IMR-90 (cell line): ENCODE measurements around the gene MORC2. TPM values are rescaled to one million over a fixed set of nuclear protein-coding genes. Genes with fewer than 3 reads are reported as not detected.

Source experiments
- ATAC-seq: fragments of 200-7000 bp; cut with Tn5 transposase; 2 replicates; pipeline ENCODE4 v1.9.1; 2020; ENCODE audit warnings: low read depth, mild to moderate bottlenecking, moderate library complexity
- BruUV-seq: library from RNA; stranded (reverse); fragments of 400-500 nt; replicated peaks from 2 replicates; lab custom pipeline; 2021; lab: Mats Ljungman, UMichigan
- CTCF ChIA-PET: fragments of 300-600 bp; formaldehyde crosslinking; extraction: SDS; loops from one replicate; lab custom pipeline; 2021; ENCODE audit warnings: antibody characterized with exemption; lab: Yijun Ruan, JAX
- POLR2A ChIA-PET: fragments of 300-600 bp; sonication (Branson Sonifier 250); formaldehyde crosslinking; loops from one replicate; lab custom pipeline; 2022; ENCODE audit warnings: antibody characterized with exemption; ENCODE audit not compliant: unreplicated experiment; lab: Charles Lee
- DNase-seq: peaks from one replicate; pipeline ENCODE4 v3.0.0; 2013
- H2AFZ ChIP-seq: replicated peaks from 2 replicates; pipeline ENCODE3; 2013; ENCODE audit warnings: low read length, mild to moderate bottlenecking; ENCODE audit not compliant: poor library complexity
- H2AK5ac ChIP-seq: 2 replicates; pipeline ENCODE4 v1.6.1; 2013; ENCODE audit warnings: low read depth, low read length, inconsistent platforms
- H2AK9ac ChIP-seq: replicated peaks from 2 replicates; pipeline ENCODE3; 2013; ENCODE audit warnings: mild to moderate bottlenecking, low read depth, low read length, moderate library complexity; ENCODE audit not compliant: poor library complexity
- H2BK120ac ChIP-seq: 2 replicates; pipeline ENCODE4 v1.6.1; 2013; ENCODE audit warnings: low read depth, low read length, inconsistent platforms
- H2BK15ac ChIP-seq: 3 replicates; pipeline ENCODE4 v1.6.1; 2013; ENCODE audit warnings: low read depth, low read length, inconsistent platforms
- H2BK20ac ChIP-seq: 2 replicates; pipeline ENCODE4 v1.6.1; 2013; ENCODE audit warnings: low read depth, mild to moderate bottlenecking, inconsistent platforms, low read length, moderate library complexity
- H2BK5ac ChIP-seq: 2 replicates; pipeline ENCODE4 v1.6.1; 2013; ENCODE audit warnings: mild to moderate bottlenecking, low read depth, low read length, inconsistent platforms; ENCODE audit not compliant: poor library complexity, severe bottlenecking
- H3K14ac ChIP-seq: replicated peaks from 2 replicates; pipeline ENCODE4 v1.6.1; 2013; ENCODE audit warnings: low read depth, low read length, inconsistent platforms
- H3K18ac ChIP-seq: 2 replicates; pipeline ENCODE4 v1.6.1; 2013; ENCODE audit warnings: low read depth, low read length, control low read depth
- H3K23ac ChIP-seq: 2 replicates; pipeline ENCODE4 v1.6.1; 2013; ENCODE audit warnings: low read depth, low read length, inconsistent platforms
- H3K27ac ChIP-seq: 2 replicates; pipeline ENCODE4 v1.5.1; 2013; ENCODE audit warnings: mild to moderate bottlenecking, control low read depth, low read length; ENCODE audit not compliant: insufficient read depth
- H3K27me3 ChIP-seq: 2 replicates; pipeline ENCODE4 v1.6.1; 2013; ENCODE audit warnings: low read length; ENCODE audit not compliant: control insufficient read depth, insufficient read depth
- H3K36me3 ChIP-seq: 2 replicates; pipeline ENCODE4 v1.6.1; 2013; ENCODE audit warnings: low read length, mixed read lengths; ENCODE audit not compliant: control insufficient read depth, insufficient read depth
- H3K4ac ChIP-seq: 2 replicates; pipeline ENCODE4 v1.6.1; 2013; ENCODE audit warnings: low read depth, low read length, inconsistent platforms
- H3K4me1 ChIP-seq: 2 replicates; pipeline ENCODE4 v1.6.1; 2013; ENCODE audit warnings: low read length, mixed read lengths; ENCODE audit not compliant: control insufficient read depth, insufficient read depth
- H3K4me2 ChIP-seq: 2 replicates; pipeline ENCODE4 v1.6.1; 2013; ENCODE audit warnings: low read depth, mild to moderate bottlenecking, control low read depth, low read length, moderate library complexity
- H3K4me3 ChIP-seq: 2 replicates; pipeline ENCODE4 v1.5.1; 2013; ENCODE audit warnings: low read depth, mild to moderate bottlenecking, control low read depth, low read length, moderate library complexity; ENCODE audit not compliant: insufficient read depth
- H3K56ac ChIP-seq: 2 replicates; pipeline ENCODE4 v1.6.1; 2013; ENCODE audit warnings: low read length, inconsistent platforms; ENCODE audit not compliant: insufficient read depth; ENCODE audit errors: extremely low read depth
- H3K79me1 ChIP-seq, 2 experiments: 2 replicates each; pipeline ENCODE4 v1.6.1; 2013; ENCODE audit warnings: low read length in 2 of 2, inconsistent platforms in 1 of 2, low read depth in 1 of 2
- H3K9ac ChIP-seq: 2 replicates; pipeline ENCODE4 v1.6.1; 2013; ENCODE audit warnings: low read depth, low read length, control low read depth
- H3K9me1 ChIP-seq: 2 replicates; pipeline ENCODE4 v1.6.1; 2013; ENCODE audit warnings: low read length, inconsistent platforms; ENCODE audit not compliant: insufficient read depth
- H3K9me3 ChIP-seq: 2 replicates; pipeline ENCODE4 v1.6.1; 2013; ENCODE audit warnings: low read length; ENCODE audit not compliant: control insufficient read depth, insufficient read depth
- H4K20me1 ChIP-seq: 2 replicates; pipeline ENCODE4 v1.6.1; 2013; ENCODE audit warnings: low read length, inconsistent platforms; ENCODE audit not compliant: insufficient read depth
- H4K5ac ChIP-seq: 2 replicates; pipeline ENCODE4 v1.6.1; 2013; ENCODE audit warnings: mild to moderate bottlenecking, low read depth, low read length, control low read depth
- H4K8ac ChIP-seq, 2 experiments: 2 replicates each; pipeline ENCODE4 v1.6.1; 2013; ENCODE audit warnings: low read depth in 2 of 2, low read length in 2 of 2, control low read depth in 1 of 2, inconsistent platforms in 1 of 2
- H4K91ac ChIP-seq: 2 replicates; pipeline ENCODE4 v1.6.1; 2013; ENCODE audit warnings: low read depth, low read length, inconsistent platforms; ENCODE audit not compliant: insufficient read depth
- BHLHE40 ChIP-seq: fragments of 150-350 bp; IDR thresholded peaks from 2 replicates; pipeline ENCODE4 v1.6.1; 2016; ENCODE audit warnings: mild to moderate bottlenecking, low read depth, low read length
- CEBPB ChIP-seq: IDR thresholded peaks from 2 replicates; pipeline ENCODE4 v1.6.1; 2012; ENCODE audit warnings: low read depth, low read length, improper control_type of control experiment
- CHD1 ChIP-seq: IDR thresholded peaks from 2 replicates; pipeline ENCODE4 v1.6.1; 2012; ENCODE audit warnings: low read depth, low read length, improper control_type of control experiment
- FOS ChIP-seq: fragments of 150-350 bp; IDR thresholded peaks from 2 replicates; pipeline ENCODE4 v1.6.1; 2016; ENCODE audit warnings: low read depth, low read length
- MAZ ChIP-seq: IDR thresholded peaks from 2 replicates; pipeline ENCODE4 v1.6.1; 2012; ENCODE audit warnings: low read depth, mild to moderate bottlenecking, low read length, improper control_type of control experiment, moderate library complexity, borderline replicate concordance
- MXI1 ChIP-seq: IDR thresholded peaks from 2 replicates; pipeline ENCODE4 v1.6.1; 2012; ENCODE audit warnings: low read depth, mild to moderate bottlenecking, low read length, moderate library complexity, borderline replicate concordance
- NFE2L2 ChIP-seq: fragments of 150-350 bp; IDR thresholded peaks from 2 replicates; pipeline ENCODE4 v1.6.1; 2016; ENCODE audit warnings: low read depth, mild to moderate bottlenecking, low read length
- POLR2A ChIP-seq: IDR thresholded peaks from 2 replicates; pipeline ENCODE4 v1.6.1; 2012; ENCODE audit warnings: mild to moderate bottlenecking, low read depth, low read length
- RAD21 ChIP-seq: IDR thresholded peaks from 2 replicates; pipeline ENCODE4 v1.6.1; 2012; ENCODE audit warnings: low read length, improper control_type of control experiment
- SMC3 ChIP-seq: fragments of 150-350 bp; IDR thresholded peaks from 2 replicates; pipeline ENCODE4 v1.6.1; 2016; ENCODE audit warnings: low read depth, mild to moderate bottlenecking, antibody characterized with exemption, low read length, moderate library complexity
- WGBS, 2 experiments: methylation state at CpG; one replicate each; pipeline versions ENCODE4 v1.1.5 to v1.1.7; 2013; ENCODE audit warnings: missing lambda C conversion rate in 2 of 2; ENCODE audit not compliant: insufficient read length in 1 of 2; ENCODE audit errors: extremely low coverage in 2 of 2; 5-methylcytosine and 5-hydroxymethylcytosine counted together
- dilution Hi-C: fragments of 300-500 bp; cut with HindIII; formaldehyde crosslinking; loops from one replicate; pipeline ENCODE4 v1.14.3; 2018; ENCODE audit warnings: low sequenced_read_pairs; ENCODE audit not compliant: unreplicated experiment
- in situ Hi-C: fragments of 300-500 bp; cut with MboI; formaldehyde crosslinking; loops from 3 replicates; pipeline ENCODE4 v1.14.3; 2019; ENCODE audit warnings: low sequenced_read_pairs, inconsistent platforms, mixed read lengths
- intact Hi-C: fragments of 100-400 bp; cut with micrococcal nuclease; formaldehyde crosslinking; loops from 2 replicates; pipeline ENCODE4 v1.10.0; 2022
- polyA plus RNA-seq, 3 experiments: library from polyadenylated mRNA; depleted of rRNA; stranded (reverse); fragments of >200 nt; gene quantifications; 2 replicates each; pipeline ENCODE4 v1.2.3, GENCODE V29; 2012; ENCODE audit warnings: low replicate concordance in 1 of 3
- total RNA-seq: library from RNA; depleted of rRNA; stranded (reverse); fragments of >200 nt; gene quantifications from 2 replicates; pipeline ENCODE4 v1.2.3, GENCODE V29; 2012
- TF ChIP-seq, protein P1 (sequence below): conservative IDR thresholded peaks from 2 replicates; pipeline ENCODE4 v1.5.1; 2012; ENCODE audit warnings: mild to moderate bottlenecking, low read depth, low read length, improper control_type of control experiment

The MORC2 gene
- total and polyA plus RNA-seq, 2 of the 4 experiments (the other 2 are of a cell fraction) = 15.8 to 24.7 TPM

DNA sequence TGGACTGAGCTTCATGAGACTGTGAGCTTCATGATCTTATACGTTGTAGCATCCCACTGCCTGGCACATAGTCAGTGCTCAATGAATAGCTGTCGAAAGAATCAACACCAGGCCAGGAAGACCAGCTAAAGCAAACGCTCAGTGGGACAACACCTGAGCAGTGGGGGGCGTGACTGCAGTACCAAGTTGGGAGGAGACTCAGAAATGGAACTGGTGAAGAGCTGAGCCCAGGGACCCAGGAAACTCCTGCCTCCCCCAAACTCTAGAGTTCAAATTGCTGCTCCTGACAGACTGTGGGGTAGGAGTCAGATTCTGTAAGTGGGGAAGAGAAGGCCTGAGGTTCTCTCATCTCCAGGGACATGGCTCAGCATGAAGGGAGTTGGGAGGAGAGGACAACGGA lies 59.3 kb downstream of the MORC2 start:
- Histone ChIP-seq H3K4me1 (no peaks in the 10 kb centered on the region), H3K9me1 (no peaks in the 10 kb centered on the region), H2AK9ac (no peak overlapping the region), H3K9ac (no peak overlapping the region), H4K5ac (no peak overlapping the region), H3K18ac (no peak overlapping the region), H3K27me3 (no peaks in the 10 kb centered on the region; the same call in 1 of the 2 replicates), H4K8ac (no peak overlapping the region), H3K27ac (no peak overlapping the region), H2BK5ac (no peak overlapping the region), H3K23ac (no peak overlapping the region), H2AFZ (no peak overlapping the region), H3K9me3 (no peaks in the 10 kb centered on the region), H4K20me1 (no peaks in the 10 kb centered on the region), H3K79me1 (no peaks in the 10 kb centered on the region), H3K36me3 (no peaks in the 10 kb centered on the region), H3K4ac (no peak overlapping the region), H2BK120ac (no peak overlapping the region), H3K4me3 (no peak overlapping the region), H4K91ac (no peak overlapping the region), H3K4me2 (no peak overlapping the region), H2BK20ac (no peak overlapping the region), H2BK15ac (no peak overlapping the region), H3K56ac (no peak overlapping the region), H3K14ac (no peak overlapping the region), H2AK5ac (no peak overlapping the region)
- ATAC-seq = no peak
- in situ Hi-C loops = loop anchor here (10.0 kb wide), 2 partner anchors 125 to 295 kb away; no protein-coding TSS in a partner anchor
- ChIA-PET POLR2A (no interaction called here), CTCF (interaction anchor here (1.1 kb wide), 2 partner anchors 10 to 11 kb away, joined by 4 to 8 read pairs; no protein-coding TSS in a partner anchor)
- no TSS peak for BruUV-seq
- no peak for DNase-seq
- intact Hi-C loops = no loop called here
- TF ChIP-seq RAD21 (no peak), POLR2A (no peak), FOS (no peak), MXI1 (no peak), MAZ (no peak), CEBPB (no peak), NFE2L2 (no peak), CHD1 (no peak), SMC3 (no peak), BHLHE40 (no peak)
- TF ChIP-seq, protein P1, sequence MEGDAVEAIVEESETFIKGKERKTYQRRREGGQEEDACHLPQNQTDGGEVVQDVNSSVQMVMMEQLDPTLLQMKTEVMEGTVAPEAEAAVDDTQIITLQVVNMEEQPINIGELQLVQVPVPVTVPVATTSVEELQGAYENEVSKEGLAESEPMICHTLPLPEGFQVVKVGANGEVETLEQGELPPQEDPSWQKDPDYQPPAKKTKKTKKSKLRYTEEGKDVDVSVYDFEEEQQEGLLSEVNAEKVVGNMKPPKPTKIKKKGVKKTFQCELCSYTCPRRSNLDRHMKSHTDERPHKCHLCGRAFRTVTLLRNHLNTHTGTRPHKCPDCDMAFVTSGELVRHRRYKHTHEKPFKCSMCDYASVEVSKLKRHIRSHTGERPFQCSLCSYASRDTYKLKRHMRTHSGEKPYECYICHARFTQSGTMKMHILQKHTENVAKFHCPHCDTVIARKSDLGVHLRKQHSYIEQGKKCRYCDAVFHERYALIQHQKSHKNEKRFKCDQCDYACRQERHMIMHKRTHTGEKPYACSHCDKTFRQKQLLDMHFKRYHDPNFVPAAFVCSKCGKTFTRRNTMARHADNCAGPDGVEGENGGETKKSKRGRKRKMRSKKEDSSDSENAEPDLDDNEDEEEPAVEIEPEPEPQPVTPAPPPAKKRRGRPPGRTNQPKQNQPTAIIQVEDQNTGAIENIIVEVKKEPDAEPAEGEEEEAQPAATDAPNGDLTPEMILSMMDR = no peak
- dilution Hi-C loops = no loop called here
- WGBS, 2 experiments = 71% methylated on average over 2 of the region's 5 CpGs; no CpG with 5 or more reads in 1 of the 2 experiments
